Measurements from ENCODE around the gene CDH3. TPM values are rescaled to one million over a fixed set of nuclear protein-coding genes. Genes with fewer than 3 reads are reported as not detected.

CDH3 gene
- total and polyA plus RNA-seq, 2 of the 13 experiments (the other 11 are each of a cell fraction or from before 2014, with no cell fraction given) = 0.11 TPM; not detected in 1

DNA sequence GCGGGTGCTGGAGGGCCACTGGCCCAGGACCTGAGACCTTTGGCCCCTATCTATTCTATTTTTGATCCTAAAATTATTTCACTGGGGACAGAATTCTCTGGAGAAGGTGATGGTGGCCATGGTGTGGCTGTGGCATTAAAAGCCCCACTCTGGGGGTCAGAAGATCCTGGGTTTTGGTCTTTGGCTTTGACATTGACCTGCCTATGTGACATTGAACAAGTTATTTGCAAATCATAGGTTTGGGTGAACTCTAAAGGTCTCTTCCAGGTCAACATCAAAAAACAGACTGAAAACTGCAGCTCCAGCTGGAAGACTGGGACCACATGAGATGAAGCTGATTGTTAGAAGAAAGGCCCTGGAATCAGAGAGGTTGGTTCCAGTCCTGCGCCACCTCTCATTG is 89.7 kb downstream of the CDH3 start (continued):
- TF ChIP-seq, protein P1, sequence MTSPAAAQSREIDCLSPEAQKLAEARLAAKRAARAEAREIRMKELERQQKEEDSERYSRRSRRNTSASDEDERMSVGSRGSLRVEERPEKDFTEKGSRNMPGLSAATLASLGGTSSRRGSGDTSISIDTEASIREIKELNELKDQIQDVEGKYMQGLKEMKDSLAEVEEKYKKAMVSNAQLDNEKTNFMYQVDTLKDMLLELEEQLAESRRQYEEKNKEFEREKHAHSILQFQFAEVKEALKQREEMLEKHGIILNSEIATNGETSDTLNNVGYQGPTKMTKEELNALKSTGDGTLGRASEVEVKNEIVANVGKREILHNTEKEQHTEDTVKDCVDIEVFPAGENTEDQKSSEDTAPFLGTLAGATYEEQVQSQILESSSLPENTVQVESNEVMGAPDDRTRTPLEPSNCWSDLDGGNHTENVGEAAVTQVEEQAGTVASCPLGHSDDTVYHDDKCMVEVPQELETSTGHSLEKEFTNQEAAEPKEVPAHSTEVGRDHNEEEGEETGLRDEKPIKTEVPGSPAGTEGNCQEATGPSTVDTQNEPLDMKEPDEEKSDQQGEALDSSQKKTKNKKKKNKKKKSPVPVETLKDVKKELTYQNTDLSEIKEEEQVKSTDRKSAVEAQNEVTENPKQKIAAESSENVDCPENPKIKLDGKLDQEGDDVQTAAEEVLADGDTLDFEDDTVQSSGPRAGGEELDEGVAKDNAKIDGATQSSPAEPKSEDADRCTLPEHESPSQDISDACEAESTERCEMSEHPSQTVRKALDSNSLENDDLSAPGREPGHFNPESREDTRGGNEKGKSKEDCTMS (CRISPR knock-in tag; conservative IDR thresholded peaks at IDR 0.05) = no peak
- TF ChIP-seq PCBP2 (optimal IDR thresholded peaks at IDR 0.05; ENCODE audit: low read depth, low read length, poor library complexity, severe bottlenecking) (no peak), BCL6 (CRISPR knock-in tag; IDR thresholded peaks at IDR 0.05) (peak; percentile 77), ZNF224 (CRISPR knock-in tag; IDR thresholded peaks at IDR 0.05) (no peak), HHEX (CRISPR knock-in tag; IDR thresholded peaks at IDR 0.05) (0 out of 2 replicates have a peak, but pooled peaks have one; percentile 12), NCOR1 (IDR thresholded peaks at IDR 0.05; ENCODE audit: borderline replicate concordance, low read length) (peak; percentile 73; the same call in 1 of the 2 replicates), SKI (IDR thresholded peaks at IDR 0.05; ENCODE audit: partially characterized antibody) (peak; percentile 92), ZKSCAN8 (CRISPR knock-in tag; IDR thresholded peaks at IDR 0.05; ENCODE audit: borderline replicate concordance) (no peak), RARA (CRISPR knock-in tag; IDR thresholded peaks at IDR 0.05) (peak; percentile 94), NR2F6 (IDR thresholded peaks at IDR 0.05) (peak; percentile 34; the same call in 1 of the 2 replicates), NR2F6 (CRISPR knock-in tag; IDR thresholded peaks at IDR 0.05) (0 out of 2 replicates have a peak, but pooled peaks have one; percentile 35), MYNN (CRISPR knock-in tag; IDR thresholded peaks at IDR 0.05; ENCODE audit: low read depth) (no peak), TBL1XR1 (IDR thresholded peaks at IDR 0.05; ENCODE audit: borderline replicate concordance, low read length, partially characterized antibody) (peak; percentile 72), ZMYM3 (CRISPR knock-in tag; IDR thresholded peaks at IDR 0.05) (0 out of 2 replicates have a peak, but pooled peaks have one; percentile 7), GZF1 (CRISPR knock-in tag; IDR thresholded peaks at IDR 0.05) (no peak), TAF15 (IDR thresholded peaks at IDR 0.05; ENCODE audit: low read depth, low read length, poor library complexity, severe bottlenecking) (no peak)
- TF ChIP-seq, protein P2, sequence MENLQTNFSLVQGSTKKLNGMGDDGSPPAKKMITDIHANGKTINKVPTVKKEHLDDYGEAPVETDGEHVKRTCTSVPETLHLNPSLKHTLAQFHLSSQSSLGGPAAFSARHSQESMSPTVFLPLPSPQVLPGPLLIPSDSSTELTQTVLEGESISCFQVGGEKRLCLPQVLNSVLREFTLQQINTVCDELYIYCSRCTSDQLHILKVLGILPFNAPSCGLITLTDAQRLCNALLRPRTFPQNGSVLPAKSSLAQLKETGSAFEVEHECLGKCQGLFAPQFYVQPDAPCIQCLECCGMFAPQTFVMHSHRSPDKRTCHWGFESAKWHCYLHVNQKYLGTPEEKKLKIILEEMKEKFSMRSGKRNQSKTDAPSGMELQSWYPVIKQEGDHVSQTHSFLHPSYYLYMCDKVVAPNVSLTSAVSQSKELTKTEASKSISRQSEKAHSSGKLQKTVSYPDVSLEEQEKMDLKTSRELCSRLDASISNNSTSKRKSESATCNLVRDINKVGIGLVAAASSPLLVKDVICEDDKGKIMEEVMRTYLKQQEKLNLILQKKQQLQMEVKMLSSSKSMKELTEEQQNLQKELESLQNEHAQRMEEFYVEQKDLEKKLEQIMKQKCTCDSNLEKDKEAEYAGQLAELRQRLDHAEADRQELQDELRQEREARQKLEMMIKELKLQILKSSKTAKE (CRISPR knock-in tag; IDR thresholded peaks at IDR 0.05; ENCODE audit: borderline replicate concordance) = 0 out of 2 replicates have a peak, but pooled peaks have one; percentile 37
- TF ChIP-seq, protein P3, sequence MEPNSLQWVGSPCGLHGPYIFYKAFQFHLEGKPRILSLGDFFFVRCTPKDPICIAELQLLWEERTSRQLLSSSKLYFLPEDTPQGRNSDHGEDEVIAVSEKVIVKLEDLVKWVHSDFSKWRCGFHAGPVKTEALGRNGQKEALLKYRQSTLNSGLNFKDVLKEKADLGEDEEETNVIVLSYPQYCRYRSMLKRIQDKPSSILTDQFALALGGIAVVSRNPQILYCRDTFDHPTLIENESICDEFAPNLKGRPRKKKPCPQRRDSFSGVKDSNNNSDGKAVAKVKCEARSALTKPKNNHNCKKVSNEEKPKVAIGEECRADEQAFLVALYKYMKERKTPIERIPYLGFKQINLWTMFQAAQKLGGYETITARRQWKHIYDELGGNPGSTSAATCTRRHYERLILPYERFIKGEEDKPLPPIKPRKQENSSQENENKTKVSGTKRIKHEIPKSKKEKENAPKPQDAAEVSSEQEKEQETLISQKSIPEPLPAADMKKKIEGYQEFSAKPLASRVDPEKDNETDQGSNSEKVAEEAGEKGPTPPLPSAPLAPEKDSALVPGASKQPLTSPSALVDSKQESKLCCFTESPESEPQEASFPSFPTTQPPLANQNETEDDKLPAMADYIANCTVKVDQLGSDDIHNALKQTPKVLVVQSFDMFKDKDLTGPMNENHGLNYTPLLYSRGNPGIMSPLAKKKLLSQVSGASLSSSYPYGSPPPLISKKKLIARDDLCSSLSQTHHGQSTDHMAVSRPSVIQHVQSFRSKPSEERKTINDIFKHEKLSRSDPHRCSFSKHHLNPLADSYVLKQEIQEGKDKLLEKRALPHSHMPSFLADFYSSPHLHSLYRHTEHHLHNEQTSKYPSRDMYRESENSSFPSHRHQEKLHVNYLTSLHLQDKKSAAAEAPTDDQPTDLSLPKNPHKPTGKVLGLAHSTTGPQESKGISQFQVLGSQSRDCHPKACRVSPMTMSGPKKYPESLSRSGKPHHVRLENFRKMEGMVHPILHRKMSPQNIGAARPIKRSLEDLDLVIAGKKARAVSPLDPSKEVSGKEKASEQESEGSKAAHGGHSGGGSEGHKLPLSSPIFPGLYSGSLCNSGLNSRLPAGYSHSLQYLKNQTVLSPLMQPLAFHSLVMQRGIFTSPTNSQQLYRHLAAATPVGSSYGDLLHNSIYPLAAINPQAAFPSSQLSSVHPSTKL (CRISPR knock-in tag; IDR thresholded peaks at IDR 0.05) = peak; percentile 55; the same call in 1 of the 2 replicates
- TF ChIP-seq, protein P4, sequence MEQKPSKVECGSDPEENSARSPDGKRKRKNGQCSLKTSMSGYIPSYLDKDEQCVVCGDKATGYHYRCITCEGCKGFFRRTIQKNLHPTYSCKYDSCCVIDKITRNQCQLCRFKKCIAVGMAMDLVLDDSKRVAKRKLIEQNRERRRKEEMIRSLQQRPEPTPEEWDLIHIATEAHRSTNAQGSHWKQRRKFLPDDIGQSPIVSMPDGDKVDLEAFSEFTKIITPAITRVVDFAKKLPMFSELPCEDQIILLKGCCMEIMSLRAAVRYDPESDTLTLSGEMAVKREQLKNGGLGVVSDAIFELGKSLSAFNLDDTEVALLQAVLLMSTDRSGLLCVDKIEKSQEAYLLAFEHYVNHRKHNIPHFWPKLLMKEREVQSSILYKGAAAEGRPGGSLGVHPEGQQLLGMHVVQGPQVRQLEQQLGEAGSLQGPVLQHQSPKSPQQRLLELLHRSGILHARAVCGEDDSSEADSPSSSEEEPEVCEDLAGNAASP (CRISPR knock-in tag; IDR thresholded peaks at IDR 0.05; ENCODE audit: borderline replicate concordance) = peak; percentile 52; the same call in 1 of the 2 replicates
